GM19452 (cell line): Measurements from ENCODE around the gene WNT2.
"Not testable (repeated sequence)": the region's sequence is repeated elsewhere in the genome, so short reads cannot be mapped to it uniquely, and the experiment has no call there.

Experiments used
- ATAC-seq: cut with Tn5 transposase; IDR thresholded peaks from one replicate; pipeline ENCODE4 v1.9.1; 2021; ENCODE audit not compliant: unreplicated experiment

Gene WNT2

DNA sequence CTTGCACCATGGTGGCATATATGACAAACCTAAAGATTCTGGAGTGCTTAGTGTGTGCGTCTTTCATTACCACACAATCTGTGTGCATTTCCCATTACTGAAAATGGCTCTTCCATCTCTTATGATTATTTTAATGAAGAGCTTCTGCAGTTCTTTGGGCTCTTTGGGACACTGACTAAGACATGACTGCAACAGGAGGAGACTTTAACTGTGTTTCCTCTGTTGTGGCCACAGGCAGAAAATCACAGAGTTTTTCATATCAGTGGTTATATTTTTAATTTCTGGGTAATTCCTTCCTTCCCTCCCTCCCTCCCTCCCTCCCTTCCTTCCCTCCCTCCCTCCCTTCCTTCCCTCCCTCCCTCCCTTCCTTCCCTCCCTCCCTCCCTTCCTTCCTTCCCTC lies 58.1 kb downstream of the WNT2 start:
- ATAC-seq: no peak

DNA sequence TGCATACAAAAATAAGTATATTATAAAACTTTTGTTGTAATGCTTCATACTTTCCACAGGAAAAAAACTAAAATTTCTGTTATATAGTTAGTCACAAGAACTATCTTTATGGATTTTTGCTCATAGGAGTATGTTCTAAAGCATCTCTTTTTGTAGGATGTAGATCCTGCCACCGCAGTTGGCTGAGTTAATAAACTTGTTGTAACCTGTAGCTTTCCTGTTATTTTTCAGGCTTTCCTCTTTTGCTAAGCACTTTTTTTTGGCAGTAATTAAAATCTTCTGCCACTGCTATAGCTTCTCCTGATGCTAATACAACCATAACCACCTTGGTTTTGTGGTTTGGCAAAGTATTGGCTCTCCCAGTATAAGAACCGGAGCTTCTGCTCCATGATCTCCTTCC lies 60.3 kb downstream of the WNT2 start:
- no peak for ATAC-seq

DNA sequence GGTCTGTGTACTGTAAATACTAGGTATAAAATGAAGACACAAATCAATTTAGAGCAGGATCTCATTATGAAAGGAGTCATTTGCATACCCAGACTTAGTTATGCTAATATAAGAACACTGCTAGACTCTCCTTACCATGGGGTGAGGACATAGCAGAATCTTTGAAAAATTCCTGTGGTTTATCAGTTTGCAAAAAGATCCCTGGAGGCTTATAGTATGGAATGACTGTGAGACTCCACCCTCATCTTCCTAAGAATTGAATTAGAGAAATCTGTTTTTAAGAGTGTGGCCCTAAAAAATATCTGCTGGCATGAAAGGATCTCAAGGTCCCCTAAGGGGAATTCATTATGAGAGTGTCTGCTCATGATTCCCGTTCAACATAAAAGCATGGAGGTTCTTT lies 63.2 kb downstream of the WNT2 start:
- ATAC-seq: no peak

DNA sequence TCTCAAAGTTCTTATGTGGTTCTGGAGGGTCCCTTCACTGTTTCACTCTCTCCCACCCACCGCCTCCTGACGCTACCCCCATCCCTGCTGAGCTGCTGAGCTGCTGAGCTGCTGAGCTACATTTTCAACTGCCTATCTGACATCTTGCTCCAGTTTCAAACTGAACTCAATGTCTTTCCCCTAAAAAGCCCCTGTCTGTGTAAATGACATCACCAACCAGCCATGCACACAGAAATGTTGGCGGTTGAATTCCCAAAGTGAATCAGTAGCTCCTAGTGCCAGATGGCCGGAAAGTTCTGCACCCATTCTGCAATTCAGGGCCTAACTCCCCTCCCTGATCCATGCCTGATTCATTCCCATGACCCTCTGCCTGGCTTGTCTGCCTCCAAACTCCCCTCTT lies 71.2 kb downstream of the WNT2 start:
- ATAC-seq: peak; percentile 55

DNA sequence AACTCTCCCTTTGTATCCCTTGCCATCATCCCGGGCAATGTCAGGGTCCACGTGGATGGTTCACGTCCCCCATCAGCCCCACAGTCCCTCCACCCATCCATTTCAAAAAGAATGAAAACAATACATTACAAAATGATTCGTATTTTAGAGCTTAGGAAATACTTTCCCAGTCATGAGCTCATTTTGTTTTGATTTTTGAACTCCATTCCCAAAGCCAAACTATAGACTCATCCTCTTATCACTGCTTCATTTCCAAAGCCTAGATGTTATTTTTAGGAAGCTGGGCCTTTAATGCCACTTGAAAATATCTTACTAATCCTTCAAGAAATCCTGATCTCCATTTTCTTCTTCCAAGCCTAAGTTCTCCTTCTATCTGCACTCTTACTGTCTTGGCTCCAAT lies 72.1 kb downstream of the WNT2 start:
- ATAC-seq: no peak

DNA sequence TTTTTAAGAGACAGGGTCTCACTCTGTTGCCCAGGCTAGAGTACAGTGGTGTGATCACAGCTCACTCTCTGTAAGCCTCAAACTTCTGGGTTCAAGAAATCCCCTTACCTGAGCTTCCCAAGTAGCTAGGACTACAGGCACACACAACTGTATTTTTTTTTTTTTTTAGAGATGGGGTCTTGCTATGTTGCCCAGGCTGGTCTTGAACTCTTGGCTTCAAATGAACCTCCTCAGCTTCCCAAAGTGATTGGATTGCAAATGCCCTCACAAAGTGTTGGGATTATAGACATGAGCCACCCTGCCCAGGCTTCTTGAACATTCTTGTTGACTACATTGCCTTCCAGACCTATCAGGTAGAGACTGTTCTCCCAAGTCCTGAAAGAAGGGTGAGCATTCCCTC lies 72.6 kb downstream of the WNT2 start:
- no peak for ATAC-seq

DNA sequence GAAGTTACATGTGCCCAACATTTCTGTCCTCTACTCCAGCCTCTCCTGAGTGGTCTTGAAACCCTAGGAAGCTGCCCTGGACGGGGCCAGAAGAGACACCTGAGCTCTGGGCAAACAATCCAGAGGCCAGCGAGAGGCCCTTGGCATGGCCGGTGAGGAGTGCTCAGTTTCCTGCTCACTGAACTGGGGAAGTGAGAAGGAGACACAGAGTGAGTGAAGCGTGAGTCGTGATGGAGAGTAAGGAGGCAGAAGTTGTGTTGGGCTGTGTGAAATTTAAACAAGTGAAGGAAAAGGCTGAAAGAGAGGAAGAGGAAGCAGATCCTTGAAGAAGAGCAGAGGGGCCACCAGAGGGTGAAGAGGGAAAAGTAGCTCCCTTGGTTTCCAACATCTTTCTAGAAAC lies 73.2 kb downstream of the WNT2 start:
- ATAC-seq: no peak

DNA sequence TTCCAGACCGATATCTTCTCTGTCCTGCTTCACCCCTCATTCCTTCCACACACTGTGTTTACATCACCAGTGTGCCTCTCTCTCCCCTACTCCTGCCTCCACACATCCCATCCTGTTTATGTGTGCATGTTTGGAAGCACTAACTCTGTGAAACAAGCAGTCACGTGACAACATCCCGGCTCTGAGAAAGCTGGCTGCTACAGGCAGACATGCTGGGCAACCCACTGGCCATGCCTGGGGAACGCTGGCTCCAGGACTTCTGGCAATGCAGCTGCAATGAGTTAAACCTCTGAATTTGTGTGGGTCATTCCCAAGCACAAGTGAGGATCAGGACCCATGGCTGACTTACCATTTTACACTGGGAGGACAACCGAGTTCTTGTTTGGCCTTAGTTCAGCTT lies 74.0 kb downstream of the WNT2 start:
- no peak for ATAC-seq

DNA sequence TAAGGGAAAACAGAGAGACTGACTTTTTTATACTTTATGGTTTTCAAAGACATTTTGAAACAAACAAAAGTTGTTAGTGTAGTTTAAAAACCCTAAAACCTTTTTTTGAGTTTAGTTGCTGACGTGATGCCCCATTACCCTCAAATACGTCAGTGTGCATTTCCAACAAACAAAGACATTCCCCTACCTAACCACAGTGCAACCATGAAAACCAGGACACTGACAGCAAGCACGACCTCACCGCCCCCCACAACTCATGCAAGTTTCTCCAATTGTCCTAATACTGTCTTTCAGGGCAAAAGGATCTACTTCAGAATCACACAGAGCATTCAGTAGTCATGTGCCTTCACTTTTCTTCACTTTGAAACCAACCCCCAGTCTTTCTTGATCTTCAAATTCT lies 75.0 kb downstream of the WNT2 start:
- ATAC-seq: no peak

DNA sequence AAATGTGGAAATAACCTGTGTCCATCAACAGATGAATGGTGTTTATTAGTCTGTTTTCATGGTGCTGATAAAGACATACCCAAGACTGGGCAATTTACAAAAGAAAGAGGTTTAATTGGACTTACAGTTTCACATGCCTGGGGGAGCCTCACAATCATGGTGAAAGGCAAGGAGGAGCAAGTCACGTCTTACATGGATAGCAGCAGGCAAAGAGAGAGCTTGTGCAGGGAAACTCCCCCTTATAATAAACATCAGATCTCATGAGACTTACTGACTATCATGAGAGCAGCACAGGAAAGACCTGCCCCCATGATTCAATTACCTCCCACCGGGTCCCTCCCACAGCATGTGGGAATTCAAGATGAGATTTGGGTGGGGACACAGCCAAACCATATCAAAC lies 77.2 kb downstream of the WNT2 start:
- not testable (repeated sequence) for ATAC-seq

DNA sequence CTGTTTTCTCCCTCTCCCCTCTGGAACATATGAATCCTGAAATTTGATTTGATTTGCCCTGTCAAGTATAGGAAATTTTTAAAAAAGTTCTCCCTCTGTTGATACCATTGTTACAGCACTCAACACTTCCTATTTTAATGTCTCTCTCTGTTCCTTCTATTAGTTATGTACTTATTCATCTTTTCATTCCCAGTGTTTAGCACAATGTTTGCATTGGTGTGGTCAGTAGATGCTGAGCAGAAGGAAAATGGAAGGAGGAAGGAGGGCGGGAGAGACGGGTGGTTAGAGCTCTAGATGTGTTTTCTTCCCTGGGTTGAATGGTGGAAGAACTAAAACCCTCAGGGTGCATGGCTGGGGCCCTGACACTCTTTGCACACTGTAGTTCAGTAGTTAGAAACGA lies 79.5 kb downstream of the WNT2 start:
- no peak for ATAC-seq

DNA sequence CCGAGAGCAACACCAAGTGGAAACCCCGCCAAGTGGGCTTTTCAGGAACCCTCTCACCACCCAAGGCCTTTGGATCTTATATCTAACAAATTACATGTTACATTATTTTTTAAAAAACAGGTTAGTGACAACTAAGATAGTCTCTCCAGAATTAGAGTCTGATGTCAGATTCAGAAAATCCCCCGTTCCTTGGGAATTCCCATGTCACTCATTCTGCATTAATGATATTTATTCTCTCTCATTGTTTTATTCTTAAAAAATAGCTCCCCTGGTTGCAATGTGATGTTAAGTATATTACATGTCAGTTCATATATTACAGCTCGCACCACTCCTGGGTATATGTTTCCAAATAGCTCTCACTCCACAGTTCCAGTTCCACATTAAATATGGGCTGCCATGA lies 81.8 kb downstream of the WNT2 start:
- no peak for ATAC-seq

DNA sequence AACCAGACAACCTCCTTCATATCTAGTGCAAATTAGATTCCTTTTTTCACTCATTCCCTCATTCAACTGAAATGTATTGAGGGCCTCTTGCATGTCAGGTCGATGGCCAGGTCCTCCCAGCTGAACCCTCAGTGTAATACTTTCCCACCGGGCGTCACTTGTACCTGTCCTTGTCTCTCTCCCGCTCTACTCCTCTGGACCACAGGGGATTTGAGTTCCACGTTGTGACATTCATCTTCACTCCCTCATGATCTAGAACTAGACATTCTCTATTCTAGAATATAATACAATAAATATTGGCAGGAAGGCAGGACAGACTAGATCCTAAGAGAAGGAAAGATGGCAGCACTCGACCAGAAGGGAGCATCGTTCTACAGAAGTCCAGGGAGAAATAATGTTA lies 83.9 kb downstream of the WNT2 start:
- ATAC-seq: no peak

DNA sequence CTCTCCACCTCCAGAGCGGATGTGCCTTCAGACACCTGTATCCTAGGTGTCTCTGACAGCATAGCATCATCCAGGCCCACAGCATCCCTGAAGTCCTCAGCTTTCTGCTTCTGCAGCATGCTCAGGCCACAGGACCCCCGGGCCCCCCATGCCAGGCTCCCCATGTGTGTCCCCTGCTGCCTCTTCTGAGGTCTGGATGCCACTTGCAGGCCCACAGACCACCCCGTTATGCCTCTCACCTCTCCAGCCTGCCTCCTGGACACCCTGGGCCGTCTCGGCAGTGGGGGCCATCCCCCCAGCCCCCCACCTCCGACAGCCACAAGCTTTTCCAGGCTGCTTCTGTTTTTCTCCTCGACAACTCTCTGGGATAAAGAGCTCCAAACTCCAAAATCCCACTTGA lies 84.4 kb downstream of the WNT2 start:
- ATAC-seq: no peak

DNA sequence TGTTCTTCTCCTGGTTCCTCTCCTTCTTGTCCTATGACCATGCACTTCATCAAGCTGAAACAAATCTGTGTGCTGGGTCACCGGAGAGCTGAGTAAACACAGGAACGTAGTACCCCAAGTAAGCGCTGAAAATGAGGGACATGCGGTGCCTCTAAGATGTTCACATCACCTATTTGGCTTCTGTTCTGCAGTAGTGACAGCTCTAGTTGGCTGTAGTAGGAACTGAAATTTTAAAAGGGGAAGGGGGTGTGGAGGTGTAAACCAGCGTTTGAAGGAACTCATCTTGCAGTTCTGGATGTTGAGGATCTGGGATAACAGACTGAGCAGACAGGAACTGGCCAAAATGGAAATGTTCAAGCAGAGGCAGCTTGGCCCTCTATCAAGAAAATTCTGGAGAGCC lies 85.2 kb downstream of the WNT2 start:
- no peak for ATAC-seq

DNA sequence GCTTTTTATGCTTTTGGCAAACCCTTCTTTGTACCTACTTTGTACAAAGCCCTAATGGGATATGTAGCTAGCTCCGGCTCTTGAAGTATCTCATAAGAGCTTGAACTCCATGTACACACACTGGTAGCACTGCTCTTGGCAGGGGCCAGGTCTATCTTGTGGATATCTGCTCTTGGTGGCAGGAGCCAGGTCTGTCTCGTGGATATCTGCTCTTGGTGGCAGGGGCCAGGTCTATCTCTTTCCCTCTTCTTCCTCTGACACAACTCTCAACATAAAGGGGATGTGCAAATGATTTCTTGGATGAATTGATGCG lies 91.9 kb downstream of the WNT2 start:
- no peak for ATAC-seq

DNA sequence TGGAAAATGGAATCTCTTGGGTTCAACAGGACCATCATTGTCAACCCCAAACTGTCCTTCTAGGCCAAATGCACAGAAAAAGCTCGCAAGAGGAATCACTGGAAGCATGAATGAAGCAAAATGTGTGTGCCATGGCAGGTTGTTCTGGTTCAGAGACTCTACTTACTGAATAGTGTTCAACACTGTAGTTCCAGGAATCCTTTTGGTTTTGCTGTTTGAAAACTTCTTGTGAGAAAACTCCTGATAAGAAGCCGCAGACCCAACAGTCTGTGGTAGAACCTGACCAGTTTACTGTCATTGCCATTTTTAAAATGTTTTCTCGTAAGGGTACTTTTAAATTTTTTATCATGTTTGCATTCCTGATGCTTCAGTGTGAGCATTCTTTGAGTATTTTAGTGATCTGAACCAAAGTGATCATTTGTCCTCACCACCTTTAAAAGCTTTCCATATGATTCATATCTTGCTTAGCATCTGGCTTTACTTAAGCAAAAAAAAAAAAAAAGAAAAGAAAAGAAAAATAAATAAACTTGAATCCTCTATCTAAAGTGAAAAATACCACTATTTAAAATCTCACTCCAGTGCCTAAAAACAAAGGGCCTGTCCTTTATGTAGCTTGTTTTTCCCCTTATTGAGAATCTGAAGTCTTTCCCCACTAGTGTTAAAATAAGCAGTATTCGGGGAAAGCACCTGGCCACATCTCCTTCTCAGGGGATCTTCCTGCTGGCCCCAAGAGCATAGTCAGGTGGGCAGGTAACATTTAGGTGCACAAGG lies 92.4 kb downstream of the WNT2 start:
- ATAC-seq: no peak

DNA sequence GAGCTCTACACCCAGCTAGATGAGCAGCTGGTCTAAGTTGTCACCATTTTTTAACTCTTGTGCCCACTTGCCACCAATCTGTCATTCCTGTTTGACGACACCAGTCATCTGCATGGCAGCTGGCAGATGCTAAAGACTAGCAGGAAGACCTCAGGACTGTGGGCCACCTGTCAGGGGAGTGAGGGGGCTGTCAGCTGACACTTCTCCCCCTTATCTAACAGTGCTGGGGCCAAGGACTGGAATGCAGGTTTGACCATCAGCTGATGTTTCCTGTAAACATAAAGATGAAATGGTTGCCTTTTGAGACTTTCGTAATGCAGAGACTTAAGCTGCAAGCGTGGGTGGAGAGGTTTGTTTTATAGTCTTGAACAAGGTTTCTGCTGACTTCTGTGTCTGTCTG lies 93.5 kb downstream of the WNT2 start:
- no peak for ATAC-seq

DNA sequence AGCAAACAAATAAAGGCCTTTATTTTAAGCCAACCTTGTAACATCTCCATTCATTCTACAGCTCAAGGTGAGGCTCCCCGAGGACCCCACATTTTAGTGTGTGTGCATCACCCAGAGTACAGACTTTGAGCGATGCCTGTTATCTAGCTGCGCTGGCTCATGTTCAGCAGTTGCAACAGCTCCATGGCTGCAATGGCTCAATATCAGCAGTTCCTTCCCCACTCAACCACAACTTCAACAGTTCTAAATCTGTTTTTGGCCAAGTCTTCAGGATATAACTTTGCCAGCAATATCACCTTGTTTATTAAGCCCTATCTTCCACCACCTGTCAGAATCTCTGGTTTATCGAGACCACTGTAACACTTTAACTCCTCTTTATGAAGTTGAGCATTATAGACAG lies 95.8 kb downstream of the WNT2 start:
- ATAC-seq: no peak

DNA sequence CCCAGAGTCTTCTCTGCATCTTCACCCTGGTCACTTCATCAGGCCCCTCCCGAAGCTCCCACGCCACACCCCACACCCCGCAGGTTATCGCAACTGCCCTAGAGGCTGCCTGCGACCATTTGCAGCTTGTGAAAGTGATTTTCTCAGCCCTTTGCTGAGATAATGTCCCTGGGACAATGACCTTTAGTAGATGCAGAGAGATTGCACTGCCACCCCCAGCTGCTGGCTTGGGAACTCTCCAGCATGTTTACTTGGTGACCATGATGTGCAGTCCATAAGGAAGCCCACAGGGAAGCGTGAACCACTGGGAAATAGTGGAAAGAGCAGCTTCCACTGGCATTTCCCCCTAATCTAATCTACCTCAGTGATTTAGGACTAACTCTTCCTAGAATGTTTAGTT lies 97.3 kb downstream of the WNT2 start:
- ATAC-seq: no peak
